Measurements from ENCODE around the gene FKBP15. TPM values are rescaled to one million over a fixed set of nuclear protein-coding genes. Genes with fewer than 3 reads are reported as not detected.

FKBP15 gene
- total RNA-seq, 4 donors from 2014 or later = 18.1 to 23.0 (median 20.6) TPM

DNA sequence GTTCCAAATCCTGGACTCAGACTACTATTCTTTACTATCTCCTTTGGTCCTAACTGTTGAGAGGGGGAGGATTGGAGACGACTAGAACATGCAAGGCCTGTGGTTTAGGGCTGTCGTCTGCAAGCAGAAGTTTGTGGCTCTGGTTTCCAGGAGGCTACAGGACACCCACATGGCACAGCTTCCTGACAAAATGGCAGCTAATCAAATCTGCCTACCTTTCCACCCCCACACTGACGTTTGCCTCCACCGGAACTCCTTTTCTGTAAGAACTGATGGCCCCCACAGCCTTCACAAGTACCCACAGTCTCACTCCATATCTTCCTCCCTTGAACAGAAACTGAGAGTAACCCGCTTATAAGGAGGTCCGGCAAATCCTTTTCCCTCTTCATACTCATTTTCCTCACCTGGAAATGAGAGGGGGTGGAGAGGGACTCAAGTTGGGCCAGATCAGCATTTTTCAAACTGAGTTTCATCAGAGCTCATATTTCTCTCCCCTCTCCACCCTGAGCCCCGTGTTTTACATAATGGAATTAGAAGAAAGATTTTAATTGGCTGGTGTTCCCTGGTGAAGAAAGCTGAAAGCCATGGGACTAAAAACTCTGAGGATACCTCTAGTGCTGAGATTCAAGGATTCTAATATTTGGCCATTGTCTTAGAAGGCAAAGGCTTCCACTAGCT lies 65.0 kb downstream of the FKBP15 start:
- no peaks in the 10 kb centered on the region for H3K9me3 ChIP-seq
- DNase-seq (ENCODE audit: extremely low spot score) = no peak
- WGBS = 50% methylated on average over 7 of the region's 7 CpGs
- H3K4me3 ChIP-seq = no peak overlapping the region
- no peaks in the 10 kb centered on the region for H3K27me3 ChIP-seq
- intact Hi-C loops (cut with DNase I) = no loop called here
- no peak overlapping the region for H3K27ac ChIP-seq (replicated peaks in 1 of 4)
- peaks cover 28 to 51% (median 41%) of the 10 kb centered on the region in 4 donors for H3K4me1 ChIP-seq
- no peak for TF ChIP-seq POLR2AphosphoS5 (IDR thresholded peaks at IDR 0.05)
- TF ChIP-seq, protein P1, sequence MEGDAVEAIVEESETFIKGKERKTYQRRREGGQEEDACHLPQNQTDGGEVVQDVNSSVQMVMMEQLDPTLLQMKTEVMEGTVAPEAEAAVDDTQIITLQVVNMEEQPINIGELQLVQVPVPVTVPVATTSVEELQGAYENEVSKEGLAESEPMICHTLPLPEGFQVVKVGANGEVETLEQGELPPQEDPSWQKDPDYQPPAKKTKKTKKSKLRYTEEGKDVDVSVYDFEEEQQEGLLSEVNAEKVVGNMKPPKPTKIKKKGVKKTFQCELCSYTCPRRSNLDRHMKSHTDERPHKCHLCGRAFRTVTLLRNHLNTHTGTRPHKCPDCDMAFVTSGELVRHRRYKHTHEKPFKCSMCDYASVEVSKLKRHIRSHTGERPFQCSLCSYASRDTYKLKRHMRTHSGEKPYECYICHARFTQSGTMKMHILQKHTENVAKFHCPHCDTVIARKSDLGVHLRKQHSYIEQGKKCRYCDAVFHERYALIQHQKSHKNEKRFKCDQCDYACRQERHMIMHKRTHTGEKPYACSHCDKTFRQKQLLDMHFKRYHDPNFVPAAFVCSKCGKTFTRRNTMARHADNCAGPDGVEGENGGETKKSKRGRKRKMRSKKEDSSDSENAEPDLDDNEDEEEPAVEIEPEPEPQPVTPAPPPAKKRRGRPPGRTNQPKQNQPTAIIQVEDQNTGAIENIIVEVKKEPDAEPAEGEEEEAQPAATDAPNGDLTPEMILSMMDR (IDR thresholded peaks at IDR 0.05) = no peak
- no peak for TF ChIP-seq POLR2A (IDR thresholded peaks at IDR 0.05; ENCODE audit: low read depth)
- no peak for TF ChIP-seq EP300 (IDR thresholded peaks at IDR 0.05)
- peaks cover 14 to 43% (median 33%) of the 10 kb centered on the region in 4 donors for H3K36me3 ChIP-seq

DNA sequence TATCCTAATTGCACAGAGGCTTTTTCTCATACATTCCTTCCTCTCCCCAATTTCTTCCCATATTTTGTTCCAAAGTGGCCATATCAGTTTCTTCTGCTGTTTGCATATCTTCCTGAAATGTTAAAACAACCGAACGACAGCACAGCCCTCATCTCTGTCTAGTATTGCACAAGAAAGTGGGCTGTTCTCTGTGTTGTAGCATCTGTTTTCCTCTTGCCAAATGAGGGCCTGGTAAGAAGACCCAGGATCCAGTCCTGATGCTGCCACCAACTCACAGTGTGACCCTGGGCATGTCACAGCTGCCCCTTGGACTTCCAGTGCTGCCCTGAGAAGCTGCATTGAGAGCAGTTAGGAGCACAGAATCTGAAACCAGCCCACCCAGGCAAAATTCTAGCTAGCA lies 66.1 kb downstream of the FKBP15 start:
- TF ChIP-seq POLR2AphosphoS5 (IDR thresholded peaks at IDR 0.05) (no peak), EP300 (IDR thresholded peaks at IDR 0.05) (no peak), POLR2A (IDR thresholded peaks at IDR 0.05; ENCODE audit: low read depth) (no peak)
- TF ChIP-seq, protein P1 (IDR thresholded peaks at IDR 0.05) = no peak
- Histone ChIP-seq H3K9me3 (no peaks in the 10 kb centered on the region), H3K36me3 (peaks cover 14 to 32% (median 27%) of the 10 kb centered on the region in 4 donors), H3K27me3 (no peaks in the 10 kb centered on the region), H3K27ac (replicated peaks in 1 of 4) (peak overlapping the region in 3 of 4 donors; percentile 3 to 37 (median 5)), H3K4me3 (peak overlapping the region in 1 of 4 donors; percentile 8), H3K4me1 (peaks cover 34 to 58% (median 43%) of the 10 kb centered on the region in 4 donors)
- WGBS = 57% methylated on average over 2 of the region's 2 CpGs
- intact Hi-C loops (cut with DNase I) = loop anchor here (5.0 kb wide), 1 partner anchor 67 kb away; the partner anchor contains the start of genes FKBP15 and SLC31A1
- DNase-seq (ENCODE audit: extremely low spot score) = no peak

DNA sequence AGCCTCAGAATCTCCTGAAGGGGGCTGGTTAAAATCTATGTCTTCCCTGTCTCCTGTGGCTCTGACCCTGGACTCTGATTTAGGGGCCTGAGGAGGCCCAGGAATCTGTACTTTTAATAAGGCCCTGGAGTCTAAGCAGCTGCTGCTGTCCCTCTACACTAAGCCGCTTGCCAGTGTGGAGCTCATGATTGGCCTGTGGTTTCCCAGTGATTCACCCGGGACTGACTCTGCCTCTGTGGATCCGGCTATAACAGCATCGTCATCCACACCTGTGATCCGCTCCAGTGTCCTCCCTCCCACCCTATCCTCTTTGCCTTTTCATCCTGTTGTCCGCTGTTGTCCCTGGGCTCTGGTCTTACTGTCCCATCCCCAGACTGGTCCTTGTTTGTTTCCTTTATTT lies 66.6 kb downstream of the FKBP15 start:
- Histone ChIP-seq H3K27me3 (no peaks in the 10 kb centered on the region), H3K27ac (replicated peaks in 1 of 4) (peak overlapping the region; percentile 11 to 37 (median 22)), H3K4me3 (peak overlapping the region in 1 of 4 donors; percentile 8), H3K36me3 (peaks cover 10 to 28% (median 22%) of the 10 kb centered on the region in 4 donors), H3K9me3 (no peaks in the 10 kb centered on the region), H3K4me1 (peaks cover 35 to 62% (median 43%) of the 10 kb centered on the region in 4 donors)
- DNase-seq (ENCODE audit: extremely low spot score) = no peak
- intact Hi-C loops (cut with DNase I) = loop anchor here (5.0 kb wide), 1 partner anchor 68 kb away; the partner anchor contains the start of genes FKBP15 and SLC31A1
- 58% methylated on average over 6 of the region's 6 CpGs for WGBS
- TF ChIP-seq, protein P1 (IDR thresholded peaks at IDR 0.05) = no peak
- TF ChIP-seq POLR2A (IDR thresholded peaks at IDR 0.05; ENCODE audit: low read depth) (no peak), EP300 (IDR thresholded peaks at IDR 0.05) (no peak), POLR2AphosphoS5 (IDR thresholded peaks at IDR 0.05) (no peak)

DNA sequence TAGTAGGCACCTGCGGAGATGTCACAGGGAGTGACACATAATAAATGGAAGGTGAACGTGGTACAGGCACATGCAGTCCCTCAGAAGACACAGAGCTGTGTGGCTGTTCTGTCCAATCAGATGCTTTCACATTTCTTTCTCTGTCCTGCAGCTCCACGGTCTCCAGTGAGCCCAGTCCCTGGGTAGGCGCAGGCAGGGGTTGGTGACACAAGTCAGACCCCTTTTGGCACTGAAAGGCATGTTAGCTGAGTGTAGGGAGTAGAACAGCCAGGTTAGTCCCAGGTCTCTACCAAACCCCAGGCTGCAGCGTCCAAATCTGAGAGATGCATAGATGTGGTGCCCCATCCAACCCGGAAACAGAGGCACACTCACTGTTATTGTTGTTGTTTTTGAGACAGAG lies 67.5 kb downstream of the FKBP15 start:
- Histone ChIP-seq H3K27ac (replicated peaks in 1 of 4) (peak overlapping the region in 1 of 4 donors; percentile 17), H3K4me3 (no peak overlapping the region), H3K36me3 (peaks cover 4 to 19% (median 14%) of the 10 kb centered on the region in 4 donors), H3K4me1 (peaks cover 35 to 62% (median 43%) of the 10 kb centered on the region in 4 donors), H3K9me3 (no peaks in the 10 kb centered on the region), H3K27me3 (no peaks in the 10 kb centered on the region)
- TF ChIP-seq POLR2A (IDR thresholded peaks at IDR 0.05; ENCODE audit: low read depth) (no peak), EP300 (IDR thresholded peaks at IDR 0.05) (no peak), POLR2AphosphoS5 (IDR thresholded peaks at IDR 0.05) (no peak)
- TF ChIP-seq, protein P1 (IDR thresholded peaks at IDR 0.05) = no peak
- no peak for DNase-seq (ENCODE audit: extremely low spot score)
- intact Hi-C loops (cut with DNase I) = loop anchor here (5.0 kb wide), 1 partner anchor 69 kb away; the partner anchor contains the start of genes FKBP15 and SLC31A1
- WGBS = 91% methylated on average over 6 of the region's 6 CpGs

All from esophagus muscularis mucosa (tissue), 4 donors.